ENCODE results near the gene IFT80.
"Not testable (repeated sequence)": the region's sequence is repeated elsewhere in the genome, so short reads cannot be mapped to it uniquely, and the experiment has no call there.

Gene IFT80

GRCh38 chr3:160257606-160258005 is 141.4 kb downstream of the IFT80 start:
- DNase-seq, result no peak

- DNase-seq, result no peak
These were observed 145.7 kb downstream of the IFT80 start for GRCh38 chr3:160253298-160253697.

GRCh38 chr3:160247766-160248165 is 151.3 kb downstream of the IFT80 start:
- DNase-seq, result no peak

GRCh38 chr3:160245261-160245800 is 153.7 kb downstream of the IFT80 start:
- DNase-seq, result no peak

GRCh38 chr3:160240719-160241118 is 158.3 kb downstream of the IFT80 start:
- DNase-seq, result not testable (repeated sequence)

- DNase-seq, result no peak
These were observed 167.0 kb downstream of the IFT80 start for GRCh38 chr3:160232014-160232413.

GRCh38 chr3:160227419-160227818 is 171.6 kb downstream of the IFT80 start:
- DNase-seq, result no peak

GRCh38 chr3:160226026-160226907 is 172.8 kb downstream of the IFT80 start:
- DNase-seq, result no peak

- DNase-seq, result peak; percentile 28
These were observed 173.6 kb downstream of the IFT80 start, which contains the start of gene C3orf80 for GRCh38 chr3:160225176-160226025. Gene C3orf80 (plus strand): TSS chr3:160225422. CDS start chr3:160225636, 214 bp downstream.

GRCh38 chr3:160224811-160225175 is 174.2 kb downstream of the IFT80 start:
- DNase-seq, result no peak

GRCh38 chr3:160224256-160224655 is 174.8 kb downstream of the IFT80 start:
- DNase-seq, result no peak

GRCh38 chr3:160221019-160221418 is 178.0 kb downstream of the IFT80 start:
- no peak for DNase-seq

- no peak for DNase-seq
These were observed 179.0 kb downstream of the IFT80 start for GRCh38 chr3:160220038-160220437.

- DNase-seq, result no peak
These were observed 180.9 kb downstream of the IFT80 start for GRCh38 chr3:160218136-160218535.

- DNase-seq, result no peak
These were observed 181.3 kb downstream of the IFT80 start for GRCh38 chr3:160217675-160218074.

GRCh38 chr3:160213191-160213590 is 185.8 kb downstream of the IFT80 start:
- no peak for DNase-seq

GRCh38 chr3:160210799-160211221 is 188.2 kb downstream of the IFT80 start:
- DNase-seq, result no peak

GRCh38 chr3:160210341-160210740 is 188.7 kb downstream of the IFT80 start:
- DNase-seq, result no peak

Data from CD4-positive, alpha-beta T cell treated with Interleukin-12 subunit alpha and Interleukin-12 subunit beta, for 1 hour (primary cell).